HG02938 (cell line): Measurements from ENCODE around the gene ECSCR.
"Not testable (repeated sequence)": the region's sequence is repeated elsewhere in the genome, so short reads cannot be mapped to it uniquely, and the experiment has no call there.

ENCODE experiments used
- ATAC-seq: cut with Tn5 transposase; IDR thresholded peaks from one replicate; pipeline ENCODE4 v1.9.1; 2021; ENCODE audit warnings: mild to moderate bottlenecking, moderate library complexity; ENCODE audit not compliant: unreplicated experiment

Gene ECSCR

GRCh38 chr5:139462586-139463276 lies at the start of gene ECSCR:
Gene ECSCR, minus strand, starts transcription at chr5:139462743. Its CDS starts 73 bp downstream, at chr5:139462670.
- no peak for ATAC-seq

- not testable (repeated sequence) for ATAC-seq
These were observed 42.2 kb upstream of the ECSCR start for GRCh38 chr5:139504722-139505121.

GRCh38 chr5:139503879-139504278 lies 41.3 kb upstream of the ECSCR start:
- ATAC-seq = not testable (repeated sequence)

- ATAC-seq = not testable (repeated sequence)
These were observed 40.7 kb upstream of the ECSCR start for GRCh38 chr5:139503036-139503817.

- ATAC-seq = no peak
These were observed 38.8 kb upstream of the ECSCR start for GRCh38 chr5:139501381-139501780.

- no peak for ATAC-seq
These were observed 33.3 kb upstream of the ECSCR start for GRCh38 chr5:139495638-139496435.

- ATAC-seq = no peak
These were observed 32.3 kb upstream of the ECSCR start for GRCh38 chr5:139494832-139495231.

- no peak for ATAC-seq
These were observed 31.7 kb upstream of the ECSCR start for GRCh38 chr5:139494256-139494655.

- ATAC-seq = no peak
These were observed 30.2 kb upstream of the ECSCR start for GRCh38 chr5:139492700-139493192.

- ATAC-seq = no peak
These were observed 25.7 kb upstream of the ECSCR start for GRCh38 chr5:139488260-139488659.

GRCh38 chr5:139486201-139486600 lies 23.7 kb upstream of the ECSCR start:
- no peak for ATAC-seq

- not testable (repeated sequence) for ATAC-seq
These were observed 20.3 kb upstream of the ECSCR start for GRCh38 chr5:139482890-139483208.

- no peak for ATAC-seq
These were observed 19.7 kb upstream of the ECSCR start, which contains the start of gene STING1 for GRCh38 chr5:139482050-139482889. Gene STING1, minus strand, starts transcription at chr5:139482758. Its CDS starts 1,054 bp downstream, at chr5:139481704.

GRCh38 chr5:139481580-139482049 lies 19.1 kb upstream of the ECSCR start:
- ATAC-seq = no peak

- no peak for ATAC-seq
These were observed 18.6 kb upstream of the ECSCR start for GRCh38 chr5:139481122-139481533.

GRCh38 chr5:139479729-139480128 lies 17.2 kb upstream of the ECSCR start:
- ATAC-seq = not testable (repeated sequence)

GRCh38 chr5:139478657-139479423 lies 16.3 kb upstream of the ECSCR start:
- not testable (repeated sequence) for ATAC-seq

- ATAC-seq = no peak
These were observed 13.5 kb upstream of the ECSCR start for GRCh38 chr5:139475865-139476617.
